Erythroblast (primary cell): ENCODE results near the gene PIANP.
"Not testable (repeated sequence)": the region's sequence is repeated elsewhere in the genome, so short reads cannot be mapped to it uniquely, and the experiment has no call there.

ENCODE experiments used
- GATA1 ChIP-seq: IDR thresholded peaks from 2 replicates; pipeline ENCODE4 v1.6.1; 2011; ENCODE audit warnings: low read depth, mild to moderate bottlenecking, control low read depth, low read length, moderate library complexity
- POLR2A ChIP-seq: IDR thresholded peaks from 2 replicates; pipeline ENCODE4 v1.6.1; 2011; ENCODE audit warnings: mild to moderate bottlenecking, low read length

GRCh38 chr12:6708351-6708750 is 7.7 kb upstream of the PIANP start:
- not testable (repeated sequence) for TF ChIP-seq POLR2A, GATA1
